AG09309 (cell line): ENCODE results near the gene THRSP.
"Not testable (repeated sequence)": the region's sequence is repeated elsewhere in the genome, so short reads cannot be mapped to it uniquely, and the experiment has no call there.

ENCODE experiments used
- DNase-seq: peaks from one replicate; pipeline ENCODE4 v3.0.0-alpha.2; 2010; ENCODE audit warnings: low read depth
- H3K4me3 ChIP-seq: 2 replicates; pipeline ENCODE4 v1.5.1; 2011; ENCODE audit warnings: mild to moderate bottlenecking, low read depth, low read length, moderate library complexity; ENCODE audit not compliant: control insufficient read depth
- CTCF ChIP-seq: IDR thresholded peaks from 2 replicates; pipeline ENCODE4 v1.5.1; 2011; ENCODE audit warnings: mild to moderate bottlenecking, low read depth, low read length, inconsistent platforms; ENCODE audit not compliant: insufficient read depth, control insufficient read depth; ENCODE audit errors: missing control alignments

The THRSP gene

GRCh38 chr11:78039391-78039918 is 24.2 kb upstream of the THRSP start:
- DNase-seq: no peak
- no peak overlapping the region for H3K4me3 ChIP-seq
- no peak for TF ChIP-seq CTCF

- H3K4me3 ChIP-seq: no peak overlapping the region
- DNase-seq: peak; percentile 46
Observed at GRCh38 chr11:78039919-78040671, 23.6 kb upstream of the THRSP start.

GRCh38 chr11:78040691-78041379 is 22.8 kb upstream of the THRSP start:
- no peak for TF ChIP-seq CTCF

More at GRCh38 chr11:78039919-78040671, 23.6 kb upstream of the THRSP start:
- no peak for TF ChIP-seq CTCF

GRCh38 chr11:78041380-78041719 is 22.3 kb upstream of the THRSP start:
- DNase-seq, H3K4me3 ChIP-seq: not testable (repeated sequence)

More at GRCh38 chr11:78040691-78041379, 22.8 kb upstream of the THRSP start:
- H3K4me3 ChIP-seq: no peak overlapping the region
- no peak for DNase-seq

- H3K4me3 ChIP-seq: no peak overlapping the region
- DNase-seq: no peak
- no peak for TF ChIP-seq CTCF
Observed at GRCh38 chr11:78041843-78042440, 21.7 kb upstream of the THRSP start.

GRCh38 chr11:78044706-78045105 is 19.0 kb upstream of the THRSP start:
- no peak for TF ChIP-seq CTCF
- H3K4me3 ChIP-seq: no peak overlapping the region
- DNase-seq: no peak
